OCI-LY1 (cell line): ENCODE measurements around the gene SHTN1.

Experiments used
- H2AFZ ChIP-seq: fragments of 200-600 bp; sonication (generic), shearing (Covaris generic); 2 replicates; pipeline ENCODE4 v1.6.0; 2014; ENCODE audit warnings: antibody characterized with exemption, mild to moderate bottlenecking, low read length
- H3F3A ChIP-seq: fragments of 200-600 bp; sonication (generic), shearing (Covaris generic); 2 replicates; pipeline ENCODE4 v1.6.0; 2014; ENCODE audit warnings: mild to moderate bottlenecking, antibody characterized with exemption, low read length, moderate library complexity; ENCODE audit not compliant: insufficient read depth
- H3K27ac ChIP-seq: fragments of 200-600 bp; sonication (generic); 2 replicates; pipeline ENCODE4 v1.5.1; 2014; ENCODE audit warnings: low read length, mixed run types, mild to moderate bottlenecking, low read depth; ENCODE audit not compliant: poor library complexity, severe bottlenecking
- H3K27me3 ChIP-seq: fragments of 200-600 bp; sonication (generic); 2 replicates; pipeline ENCODE4 v1.6.0; 2014; ENCODE audit warnings: antibody characterized with exemption, mild to moderate bottlenecking, low read length, moderate library complexity; ENCODE audit not compliant: insufficient read depth
- H3K36me3 ChIP-seq: fragments of 200-600 bp; sonication (generic); 2 replicates; pipeline ENCODE4 v1.6.1; 2014; ENCODE audit warnings: mild to moderate bottlenecking, antibody characterized with exemption, low read length, moderate library complexity, mixed read lengths; ENCODE audit not compliant: insufficient read depth
- H3K4me1 ChIP-seq: fragments of 200-600 bp; sonication (generic); 2 replicates; pipeline ENCODE4 v1.5.1; 2014; ENCODE audit warnings: mild to moderate bottlenecking, low read length, moderate library complexity; ENCODE audit not compliant: insufficient read depth, severe bottlenecking
- H3K4me2 ChIP-seq: fragments of 200-600 bp; sonication (generic), shearing (Covaris generic); 2 replicates; pipeline ENCODE4 v1.6.1; 2014; ENCODE audit warnings: low read length
- H3K4me3 ChIP-seq: fragments of 200-600 bp; sonication (generic); 2 replicates; pipeline ENCODE4 v1.5.1; 2014; ENCODE audit warnings: low read length, low read depth, mild to moderate bottlenecking, mixed read lengths; ENCODE audit not compliant: poor library complexity, severe bottlenecking
- H3K79me2 ChIP-seq: fragments of 200-600 bp; shearing (Covaris generic); 2 replicates; pipeline ENCODE4 v1.6.1; 2016; ENCODE audit warnings: mixed run types, low read length, mixed read lengths; ENCODE audit not compliant: insufficient read depth
- H3K9ac ChIP-seq: fragments of 200-600 bp; sonication (generic), shearing (Covaris generic); 2 replicates; pipeline ENCODE4 v1.6.1; 2014; ENCODE audit warnings: mild to moderate bottlenecking, low read length, mixed read lengths
- H3K9me2 ChIP-seq: fragments of 200-600 bp; sonication (generic), shearing (Covaris generic); 2 replicates; pipeline ENCODE4 v1.6.1; 2014; ENCODE audit warnings: low read depth, mild to moderate bottlenecking, low read length, mixed read lengths
- H3K9me3 ChIP-seq: fragments of 200-600 bp; shearing (Covaris generic); 2 replicates; pipeline ENCODE4 v1.6.1; 2014; ENCODE audit warnings: low read length, mixed read lengths
- H4K20me1 ChIP-seq: fragments of 200-600 bp; sonication (generic), shearing (Covaris generic); 2 replicates; pipeline ENCODE4 v1.6.0; 2016; ENCODE audit warnings: mild to moderate bottlenecking, low read length; ENCODE audit not compliant: insufficient read depth
- CTCF ChIP-seq: fragments of 200-600 bp; sonication (generic), shearing (Covaris generic); IDR thresholded peaks from 2 replicates; pipeline ENCODE4 v1.5.1; 2017; ENCODE audit warnings: mild to moderate bottlenecking, antibody characterized with exemption, low read length, moderate library complexity, mixed read lengths
- EZH2 ChIP-seq: fragments of 200-600 bp; sonication (generic), shearing (Covaris generic); IDR thresholded peaks from 2 replicates; pipeline ENCODE4 v1.8.0; 2017; ENCODE audit warnings: borderline replicate concordance, mixed run types, mild to moderate bottlenecking, antibody characterized with exemption, low read length, moderate library complexity, mixed read lengths

Gene SHTN1

GRCh38 chr10:116925056-116925455 lies 79.9 kb downstream of the SHTN1 start:
- TF ChIP-seq EZH2 = no peak
- no peak for TF ChIP-seq CTCF
- no peak overlapping the region for H2AFZ ChIP-seq

GRCh38 chr10:116919706-116920105 lies 85.3 kb downstream of the SHTN1 start:
- H3K27me3 ChIP-seq = no peaks in the 10 kb centered on the region
- no peaks in the 10 kb centered on the region for H3K9me2 ChIP-seq

More at GRCh38 chr10:116925056-116925455, 79.9 kb downstream of the SHTN1 start:
- Histone ChIP-seq H3K79me2 (no peaks in the 10 kb centered on the region), H3K9me3 (no peaks in the 10 kb centered on the region), H3K9ac (no peak overlapping the region), H3F3A (no peaks in the 10 kb centered on the region), H3K36me3 (no peaks in the 10 kb centered on the region), H3K4me2 (no peak overlapping the region), H3K4me1 (no peaks in the 10 kb centered on the region), H3K9me2 (no peaks in the 10 kb centered on the region), H3K27ac (no peak overlapping the region), H4K20me1 (no peaks in the 10 kb centered on the region), H3K4me3 (no peak overlapping the region), H3K27me3 (no peaks in the 10 kb centered on the region)

GRCh38 chr10:116919164-116919563 lies 85.8 kb downstream of the SHTN1 start:
- Histone ChIP-seq H3K36me3 (no peaks in the 10 kb centered on the region), H3K4me2 (no peak overlapping the region), H3K27me3 (no peaks in the 10 kb centered on the region), H3K9me2 (no peaks in the 10 kb centered on the region), H2AFZ (no peak overlapping the region), H3F3A (no peaks in the 10 kb centered on the region), H3K4me1 (no peaks in the 10 kb centered on the region), H3K9ac (no peak overlapping the region), H3K4me3 (no peak overlapping the region), H4K20me1 (no peaks in the 10 kb centered on the region), H3K27ac (no peak overlapping the region), H3K79me2 (no peaks in the 10 kb centered on the region), H3K9me3 (no peaks in the 10 kb centered on the region)
- TF ChIP-seq EZH2 (no peak), CTCF (no peak)

More at GRCh38 chr10:116919706-116920105, 85.3 kb downstream of the SHTN1 start:
- Histone ChIP-seq H3K4me2 (no peak overlapping the region), H3K9me3 (no peaks in the 10 kb centered on the region), H2AFZ (no peak overlapping the region), H3K4me1 (no peaks in the 10 kb centered on the region), H3K79me2 (no peaks in the 10 kb centered on the region), H4K20me1 (no peaks in the 10 kb centered on the region), H3K4me3 (no peak overlapping the region), H3K9ac (no peak overlapping the region), H3F3A (no peaks in the 10 kb centered on the region), H3K36me3 (no peaks in the 10 kb centered on the region), H3K27ac (no peak overlapping the region)
- TF ChIP-seq CTCF (no peak), EZH2 (no peak)
